GM12891 (cell line): ENCODE results near the gene NPAS2.

Source experiments
- POLR2A ChIP-seq: IDR thresholded peaks from 2 replicates; pipeline ENCODE4 v1.6.1; 2011; ENCODE audit warnings: low read depth, low read length, control low read depth
- TAF1 ChIP-seq: IDR thresholded peaks from 2 replicates; pipeline ENCODE4 v1.6.1; 2011; ENCODE audit warnings: low read depth, low read length, control low read depth

- no peak for TF ChIP-seq POLR2A
- TF ChIP-seq TAF1, result no peak
Measured at GRCh38 chr2:101017371-101017770, 197.4 kb downstream of the NPAS2 start.
